ENCODE measurements around the gene PLA2G4F. TPM values are rescaled to one million over a fixed set of nuclear protein-coding genes. Genes with fewer than 3 reads are reported as not detected.

Gene PLA2G4F
- polyA plus RNA-seq, 1 of the 3 experiments (the other 2 are of a cell fraction) = not detected

- TF ChIP-seq REST (IDR thresholded peaks at IDR 0.05; ENCODE audit: low read depth, low read length) (no peak), YY1 (IDR thresholded peaks at IDR 0.05; ENCODE audit: low read depth) (no peak), RCOR1 (IDR thresholded peaks at IDR 0.05; ENCODE audit: low read length) (no peak), USF1 (IDR thresholded peaks at IDR 0.05; ENCODE audit: borderline replicate concordance, low read depth) (no peak), RFX5 (IDR thresholded peaks at IDR 0.05; ENCODE audit: low read length) (no peak), GATA2 (CRISPR knock-in tag; IDR thresholded peaks at IDR 0.05) (no peak), FOXM1 (IDR thresholded peaks at IDR 0.05; ENCODE audit: low read depth) (no peak)
These were observed 47.5 kb upstream of the PLA2G4F start (continued) for GRCh38 chr15:42203891-42204290.

GRCh38 chr15:42202653-42203052, 46.2 kb upstream of the PLA2G4F start:
- Histone ChIP-seq H3F3A (replicated peaks; ENCODE audit: insufficient read depth) (peaks cover 6% of the 10 kb centered on the region), H3K9me2 (no peaks in the 10 kb centered on the region), H2AFZ (ENCODE audit: low read depth) (no peak overlapping the region), H3K4me3 (ENCODE audit: low read depth in 2 of 2, low read length in 1 of 2) (no peak overlapping the region), H3K4me1 (ENCODE audit: control insufficient read depth in 1 of 2, insufficient read depth in 2 of 2, low read depth in 1 of 2, low read length in 1 of 2) (peaks cover 0 to 9% of the 10 kb centered on the region in 2 experiments; a peak in 2 of 4 replicates), H3K79me2 (ENCODE audit: insufficient read depth) (peaks cover 86% of the 10 kb centered on the region), H3K4me2 (no peak overlapping the region), H3K9me3 (no peaks in the 10 kb centered on the region), H3K36me3 (replicated peaks in 1 of 2; ENCODE audit: control insufficient read depth in 1 of 2, insufficient read depth in 2 of 2, low read length in 1 of 2) (peaks cover 27 to 35% of the 10 kb centered on the region in 2 experiments), H4K20me1 (ENCODE audit: insufficient read depth) (peaks cover 9% of the 10 kb centered on the region; the same call in 1 of the 2 replicates), H3K9ac (no peak overlapping the region), H3K27ac (ENCODE audit: low read depth in 2 of 2, low read length in 1 of 2) (no peak overlapping the region), H3K27me3 (ENCODE audit: insufficient read depth) (no peaks in the 10 kb centered on the region)
- 74% methylated on average over 2 of the region's 2 CpGs for WGBS (ENCODE audit: low lambda C conversion rate)
- TF ChIP-seq FOXJ3 (CRISPR knock-in tag; IDR thresholded peaks at IDR 0.05) (no peak), IRF3 (IDR thresholded peaks at IDR 0.05; ENCODE audit: low read depth, low read length) (no peak), USF1 (IDR thresholded peaks at IDR 0.05; ENCODE audit: borderline replicate concordance, low read depth) (no peak), GABPA (IDR thresholded peaks at IDR 0.05; ENCODE audit: low read depth) (no peak), RXRA (IDR thresholded peaks at IDR 0.05; ENCODE audit: borderline replicate concordance, low read depth) (no peak), SMC3 (IDR thresholded peaks at IDR 0.05; ENCODE audit: low read depth, low read length) (no peak), FOXM1 (IDR thresholded peaks at IDR 0.05; ENCODE audit: low read depth) (no peak), ZBTB33 (IDR thresholded peaks at IDR 0.05; ENCODE audit: borderline replicate concordance, low read depth) (no peak), RCOR1 (IDR thresholded peaks at IDR 0.05; ENCODE audit: low read length) (no peak), SIN3A (IDR thresholded peaks at IDR 0.05; ENCODE audit: borderline replicate concordance, low read depth, low read length) (no peak), MEF2A (IDR thresholded peaks at IDR 0.05; ENCODE audit: borderline replicate concordance, low read depth) (no peak)
- POLR2A ChIA-PET = no interaction called here
- CTCF ChIA-PET = interaction anchor here (0.7 kb wide), 1 partner anchor 15 kb away, joined by 3 read pairs; no protein-coding TSS in a partner anchor
- no peak for DNase-seq
